Neuronal stem cell (in vitro differentiated cells): ENCODE data around the gene PDGFC. TPM values are rescaled to one million over a fixed set of nuclear protein-coding genes. Genes with fewer than 3 reads are reported as not detected.

Source experiments
- DNase-seq: peaks from one replicate; pipeline ENCODE4 v3.0.0-alpha.2; 2013; ENCODE audit warnings: low spot score
- H2AFZ ChIP-seq: one replicate; pipeline ENCODE4 v1.6.1; 2013; ENCODE audit warnings: mild to moderate bottlenecking, low read length, inconsistent platforms
- H2AK5ac ChIP-seq: 2 replicates; pipeline ENCODE4 v1.6.1; 2013; ENCODE audit warnings: low read depth, mild to moderate bottlenecking, inconsistent platforms, low read length, moderate library complexity, mixed read lengths
- H2BK120ac ChIP-seq: 2 replicates; pipeline ENCODE4 v1.6.1; 2013; ENCODE audit warnings: low read depth, mild to moderate bottlenecking, inconsistent platforms, low read length, moderate library complexity, mixed read lengths
- H2BK12ac ChIP-seq: one replicate; pipeline ENCODE4 v1.6.1; 2013; ENCODE audit warnings: low read length, inconsistent platforms
- H2BK15ac ChIP-seq: 2 replicates; pipeline ENCODE4 v1.6.1; 2013; ENCODE audit warnings: mild to moderate bottlenecking, low read length, inconsistent platforms, mixed read lengths
- H2BK5ac ChIP-seq: one replicate; pipeline ENCODE4 v1.6.1; 2013; ENCODE audit warnings: inconsistent platforms, mild to moderate bottlenecking, low read length, moderate library complexity
- H3K14ac ChIP-seq: one replicate; pipeline ENCODE4 v1.6.1; 2013; ENCODE audit warnings: low read length, inconsistent platforms
- H3K18ac ChIP-seq: 2 replicates; pipeline ENCODE4 v1.6.1; 2013; ENCODE audit warnings: low read length, inconsistent platforms
- H3K23ac ChIP-seq: 2 replicates; pipeline ENCODE4 v1.6.1; 2013; ENCODE audit warnings: low read depth, mild to moderate bottlenecking, mixed read lengths, low read length, inconsistent platforms; ENCODE audit not compliant: poor library complexity
- H3K27ac ChIP-seq: replicated peaks from 3 replicates; pipeline ENCODE4 v1.5.1; 2013; ENCODE audit warnings: low read length, inconsistent platforms
- H3K27me3 ChIP-seq, 3 experiments: 2 replicates each; pipeline ENCODE4 v1.6.1; 2013; ENCODE audit warnings: low read length in 3 of 3, mild to moderate bottlenecking in 2 of 3, inconsistent platforms in 1 of 3, low read depth in 1 of 3, mixed read lengths in 1 of 3, moderate library complexity in 1 of 3; ENCODE audit not compliant: control insufficient read depth in 3 of 3, insufficient read depth in 3 of 3
- H3K36me3 ChIP-seq, 2 donors: replicated peaks in 1 of 2; 2 replicates each; pipeline ENCODE4 v1.6.1; 2013; ENCODE audit warnings: low read length in 2 of 2; ENCODE audit not compliant: control insufficient read depth in 2 of 2, insufficient read depth in 2 of 2
- H3K4ac ChIP-seq: 2 replicates; pipeline ENCODE4 v1.6.1; 2013; ENCODE audit warnings: inconsistent platforms, mild to moderate bottlenecking, low read length, moderate library complexity
- H3K4me1 ChIP-seq, 2 donors: 1 replicate in 1 of 2; 2 replicates in 1 of 2; pipeline ENCODE4 v1.6.1; 2013; ENCODE audit warnings: low read length in 2 of 2, low read depth in 1 of 2; ENCODE audit not compliant: control insufficient read depth in 2 of 2, insufficient read depth in 1 of 2
- H3K4me2 ChIP-seq: one replicate; pipeline ENCODE4 v1.6.1; 2013; ENCODE audit warnings: mild to moderate bottlenecking, low read length, inconsistent platforms; ENCODE audit not compliant: insufficient read depth, poor library complexity, severe bottlenecking
- H3K4me3 ChIP-seq, 2 donors: 2 replicates each; pipeline ENCODE4 v1.5.1; 2013; ENCODE audit warnings: low read length in 2 of 2, mild to moderate bottlenecking in 2 of 2, inconsistent platforms in 1 of 2, moderate library complexity in 1 of 2
- H3K79me1 ChIP-seq: one replicate; pipeline ENCODE4 v1.6.1; 2013; ENCODE audit warnings: low read depth, mild to moderate bottlenecking, inconsistent platforms, low read length, moderate library complexity
- H3K9ac ChIP-seq: one replicate; pipeline ENCODE4 v1.6.1; 2013; ENCODE audit warnings: mild to moderate bottlenecking, low read depth, low read length, inconsistent platforms; ENCODE audit not compliant: poor library complexity
- H3K9me3 ChIP-seq, 2 donors: replicated peaks in 1 of 2; 2 replicates each; pipeline versions ENCODE3 to v1.6.1; 2013; ENCODE audit warnings: low read length in 2 of 2, mild to moderate bottlenecking in 2 of 2, inconsistent platforms in 1 of 2, low read depth in 1 of 2, mixed read lengths in 1 of 2, moderate library complexity in 1 of 2; ENCODE audit not compliant: control insufficient read depth in 2 of 2, insufficient read depth in 1 of 2
- H4K8ac ChIP-seq: one replicate; pipeline ENCODE4 v1.6.1; 2013; ENCODE audit warnings: low read depth, mild to moderate bottlenecking, inconsistent platforms, low read length, moderate library complexity
- H4K91ac ChIP-seq: one replicate; pipeline ENCODE4 v1.6.1; 2013; ENCODE audit warnings: low read length, low read depth, mild to moderate bottlenecking, inconsistent platforms; ENCODE audit not compliant: poor library complexity
- WGBS, 2 donors: extraction: QIAGEN DNeasy Blood & Tissue Kit; methylation state at CpG; one replicate each; pipeline ENCODE4 v1.1.7; 2013; ENCODE audit warnings: missing lambda C conversion rate in 2 of 2, mixed read lengths in 1 of 2; ENCODE audit not compliant: insufficient read length in 2 of 2, insufficient replicate concordance in 1 of 2; ENCODE audit errors: extremely low coverage in 2 of 2; 5-methylcytosine and 5-hydroxymethylcytosine counted together
- small RNA-seq: library from polyadenylated mRNA; stranded (forward); fragments of <200 nt; extraction: miRNeasy Mini kit (QIAGEN cat#:217004); gene quantifications from one replicate; pipeline ENCODE3, GENCODE V24; 2013; ENCODE audit not compliant: insufficient read depth

The PDGFC gene

DNA sequence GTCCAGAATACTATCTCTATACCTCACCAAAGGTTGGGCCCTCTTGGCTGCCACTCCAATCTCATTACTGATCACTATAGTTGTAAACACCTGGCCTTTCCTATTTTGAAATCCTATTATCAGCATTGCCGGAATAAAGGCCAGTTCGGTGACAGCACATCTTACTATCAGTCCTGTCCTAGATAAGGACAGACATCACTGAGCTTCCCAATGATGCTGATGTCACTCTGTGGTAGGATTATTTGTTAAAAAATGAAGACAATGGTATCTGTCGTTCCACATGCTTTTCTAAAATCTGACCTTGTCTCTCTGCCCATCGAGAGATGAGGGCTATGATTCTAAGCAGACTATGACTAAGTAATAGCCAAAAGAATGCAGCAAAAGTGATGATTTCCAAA is 260.4 kb downstream of the PDGFC start:
- no peaks in the 10 kb centered on the region for H3K79me1 ChIP-seq
- WGBS, 2 donors = no CpG with 5 or more reads among the region's 4 CpGs
- H3K23ac ChIP-seq = no peak overlapping the region
- no peak overlapping the region for H4K8ac ChIP-seq
- no peak overlapping the region for H3K4me2 ChIP-seq
- H3K9me3 ChIP-seq = no peaks in the 10 kb centered on the region
- no peaks in the 10 kb centered on the region for H3K36me3 ChIP-seq
- no peak overlapping the region for H3K4me3 ChIP-seq
- no peak overlapping the region for H2BK12ac ChIP-seq
- H3K4me1 ChIP-seq = peaks cover 0 to 2% of the 10 kb centered on the region in 2 donors
- H2BK15ac ChIP-seq = no peak overlapping the region
- no peak overlapping the region for H3K27ac ChIP-seq
- no peak overlapping the region for H3K9ac ChIP-seq
- no peak overlapping the region for H2AK5ac ChIP-seq
- H3K18ac ChIP-seq = no peak overlapping the region
- DNase-seq = no peak
- H4K91ac ChIP-seq = no peak overlapping the region
- no peak overlapping the region for H2BK5ac ChIP-seq
- no peak overlapping the region for H2BK120ac ChIP-seq
- H3K14ac ChIP-seq = no peak overlapping the region
- no peak overlapping the region for H3K4ac ChIP-seq
- H3K27me3 ChIP-seq = no peaks in the 10 kb centered on the region
- H2AFZ ChIP-seq = no peak overlapping the region

Small RNA genes within 50 kb of the gene (small RNA-seq; reads per million reads assigned to genes)
- not detected for gene AC092608.2
